Stimulated activated memory B cell treated with anti-CD40 and anti-IgM and Interleukin-4, amounts not matched to agents 10 μg/mL and 1 μg/mL and 100 μg/mL, for 72 hours (primary cell): ENCODE results near the gene GIPR.
"Not testable (repeated sequence)": the region's sequence is repeated elsewhere in the genome, so short reads cannot be mapped to it uniquely, and the experiment has no call there.

ENCODE experiments used
- ATAC-seq: fragments of 150-1000 bp; cut with Tn5 transposase; 2 replicates; pipeline ENCODE4 v1.10.0; 2021
- H3K27ac Mint-ChIP-seq: one replicate; pipeline ENCODE4 v1.8.0; 2022; ENCODE audit warnings: mild to moderate bottlenecking, mixed read lengths
- H3K27me3 Mint-ChIP-seq: one replicate; pipeline ENCODE4 v1.8.0; 2022; ENCODE audit warnings: mixed read lengths
- H3K36me3 Mint-ChIP-seq: one replicate; pipeline ENCODE4 v1.8.0; 2022; ENCODE audit warnings: mixed read lengths
- H3K4me1 Mint-ChIP-seq: one replicate; pipeline ENCODE4 v1.8.0; 2022; ENCODE audit warnings: mixed read lengths
- H3K4me3 Mint-ChIP-seq: one replicate; pipeline ENCODE4 v1.8.0; 2022; ENCODE audit warnings: mild to moderate bottlenecking, moderate library complexity, mixed read lengths
- H3K9me3 Mint-ChIP-seq: one replicate; pipeline ENCODE4 v1.8.0; 2022; ENCODE audit warnings: mixed read lengths

The GIPR gene

GRCh38 chr19:45667620-45668341 is at the start of gene GIPR:
Gene GIPR (plus strand): TSS chr19:45668221. CDS start chr19:45669521, 1,300 bp downstream.
- Mint-ChIP-seq H3K27me3 (peaks cover 66% of the 10 kb centered on the region), H3K27ac (peak within 1 kb of the TSS; percentile 56), H3K4me1 (peaks cover 34% of the 10 kb centered on the region), H3K9me3 (no peaks in the 10 kb centered on the region), H3K4me3 (peak within 1 kb of the TSS; percentile 75), H3K36me3 (no peaks in the 10 kb centered on the region)
- ATAC-seq = peak; percentile 51

- Mint-ChIP-seq H3K9me3 (no peaks in the 10 kb centered on the region), H3K27me3 (no peaks in the 10 kb centered on the region), H3K4me3 (no peak overlapping the region), H3K27ac (no peak overlapping the region), H3K4me1 (no peaks in the 10 kb centered on the region), H3K36me3 (peaks cover 67% of the 10 kb centered on the region)
- peak; percentile 34 for ATAC-seq
These were observed 46.6 kb upstream of the GIPR start for GRCh38 chr19:45621389-45621788.

- ATAC-seq = no peak
These were observed 46.0 kb upstream of the GIPR start for GRCh38 chr19:45621976-45622503.

GRCh38 chr19:45623984-45624383 is 44.0 kb upstream of the GIPR start:
- Mint-ChIP-seq H3K4me1 (no peaks in the 10 kb centered on the region), H3K36me3 (peaks cover 73% of the 10 kb centered on the region), H3K4me3 (no peak overlapping the region), H3K9me3 (no peaks in the 10 kb centered on the region), H3K27ac (no peak overlapping the region), H3K27me3 (no peaks in the 10 kb centered on the region)
- no peak for ATAC-seq

More at GRCh38 chr19:45621976-45622503, 46.0 kb upstream of the GIPR start:
- H3K4me3 Mint-ChIP-seq = no peak overlapping the region
- peaks cover 67% of the 10 kb centered on the region for H3K36me3 Mint-ChIP-seq
- no peaks in the 10 kb centered on the region for H3K27me3 Mint-ChIP-seq
- H3K9me3 Mint-ChIP-seq = no peaks in the 10 kb centered on the region
- H3K4me1 Mint-ChIP-seq = no peaks in the 10 kb centered on the region
- no peak overlapping the region for H3K27ac Mint-ChIP-seq

GRCh38 chr19:45628219-45628618 is 39.8 kb upstream of the GIPR start:
- not testable (repeated sequence) for H3K27ac Mint-ChIP-seq, H3K27me3 Mint-ChIP-seq, H3K4me3 Mint-ChIP-seq, ATAC-seq, H3K9me3 Mint-ChIP-seq, H3K4me1 Mint-ChIP-seq
- H3K36me3 Mint-ChIP-seq = peaks cover 43% of the 10 kb centered on the region

- no peak overlapping the region for H3K27ac Mint-ChIP-seq
- H3K36me3 Mint-ChIP-seq = peaks cover 33% of the 10 kb centered on the region
- H3K27me3 Mint-ChIP-seq = no peaks in the 10 kb centered on the region
- no peak overlapping the region for H3K4me3 Mint-ChIP-seq
- H3K9me3 Mint-ChIP-seq = no peaks in the 10 kb centered on the region
- H3K4me1 Mint-ChIP-seq = no peaks in the 10 kb centered on the region
- ATAC-seq = no peak
These were observed 38.3 kb upstream of the GIPR start for GRCh38 chr19:45629704-45630103.

- Mint-ChIP-seq H3K27me3 (no peaks in the 10 kb centered on the region), H3K27ac (no peak overlapping the region), H3K4me3 (no peak overlapping the region), H3K36me3 (peaks cover 26% of the 10 kb centered on the region), H3K4me1 (no peaks in the 10 kb centered on the region), H3K9me3 (no peaks in the 10 kb centered on the region)
- no peak for ATAC-seq
These were observed 37.6 kb upstream of the GIPR start for GRCh38 chr19:45630463-45630862.

GRCh38 chr19:45632468-45633196 is 35.4 kb upstream of the GIPR start:
- H3K36me3 Mint-ChIP-seq = peaks cover 9% of the 10 kb centered on the region
- no peaks in the 10 kb centered on the region for H3K4me1 Mint-ChIP-seq
- H3K27ac Mint-ChIP-seq = no peak overlapping the region
- no peak for ATAC-seq
- H3K9me3 Mint-ChIP-seq = no peaks in the 10 kb centered on the region
- no peak overlapping the region for H3K4me3 Mint-ChIP-seq
- no peaks in the 10 kb centered on the region for H3K27me3 Mint-ChIP-seq

- no peaks in the 10 kb centered on the region for H3K27me3 Mint-ChIP-seq
- H3K27ac Mint-ChIP-seq = no peak overlapping the region
- no peak overlapping the region for H3K4me3 Mint-ChIP-seq
- peaks cover 13% of the 10 kb centered on the region for H3K36me3 Mint-ChIP-seq
- H3K9me3 Mint-ChIP-seq = peaks cover 3% of the 10 kb centered on the region
- ATAC-seq = no peak
- peaks cover 21% of the 10 kb centered on the region for H3K4me1 Mint-ChIP-seq
These were observed 31.7 kb upstream of the GIPR start for GRCh38 chr19:45636275-45636674.

- peaks cover 14% of the 10 kb centered on the region for H3K36me3 Mint-ChIP-seq
- peaks cover 3% of the 10 kb centered on the region for H3K9me3 Mint-ChIP-seq
- no peak overlapping the region for H3K4me3 Mint-ChIP-seq
- no peaks in the 10 kb centered on the region for H3K27me3 Mint-ChIP-seq
- H3K27ac Mint-ChIP-seq = no peak overlapping the region
- peaks cover 27% of the 10 kb centered on the region for H3K4me1 Mint-ChIP-seq
- ATAC-seq = no peak
These were observed 31.1 kb upstream of the GIPR start for GRCh38 chr19:45636902-45637301.

- Mint-ChIP-seq H3K27me3 (no peaks in the 10 kb centered on the region), H3K9me3 (peaks cover 3% of the 10 kb centered on the region), H3K36me3 (peaks cover 14% of the 10 kb centered on the region), H3K4me1 (peaks cover 37% of the 10 kb centered on the region), H3K4me3 (peak overlapping the region; percentile 99), H3K27ac (peak overlapping the region; percentile 89)
- no peak for ATAC-seq
These were observed 29.9 kb upstream of the GIPR start for GRCh38 chr19:45637890-45638667.

- H3K27ac Mint-ChIP-seq = peak within 1 kb of the TSS; percentile 89
- peaks cover 14% of the 10 kb centered on the region for H3K36me3 Mint-ChIP-seq
- peak within 1 kb of the TSS; percentile 99 for H3K4me3 Mint-ChIP-seq
- no peak for ATAC-seq
- H3K9me3 Mint-ChIP-seq = peaks cover 3% of the 10 kb centered on the region
- peaks cover 47% of the 10 kb centered on the region for H3K4me1 Mint-ChIP-seq
- no peaks in the 10 kb centered on the region for H3K27me3 Mint-ChIP-seq
These were observed 28.9 kb upstream of the GIPR start, which contains the start of gene EML2 for GRCh38 chr19:45638930-45639729. Gene EML2 (minus strand): TSS chr19:45639397. CDS start chr19:45639376, 21 bp downstream.

- ATAC-seq = no peak
- no peaks in the 10 kb centered on the region for H3K27me3 Mint-ChIP-seq
- peak overlapping the region; percentile 69 for H3K4me3 Mint-ChIP-seq
- peak overlapping the region; percentile 86 for H3K27ac Mint-ChIP-seq
- H3K9me3 Mint-ChIP-seq = peaks cover 3% of the 10 kb centered on the region
- H3K4me1 Mint-ChIP-seq = peaks cover 56% of the 10 kb centered on the region
- peaks cover 14% of the 10 kb centered on the region for H3K36me3 Mint-ChIP-seq
These were observed 27.2 kb upstream of the GIPR start for GRCh38 chr19:45640849-45641273.

- Mint-ChIP-seq H3K4me3 (peak overlapping the region; percentile 69), H3K4me1 (peaks cover 62% of the 10 kb centered on the region), H3K9me3 (peaks cover 3% of the 10 kb centered on the region), H3K27me3 (no peaks in the 10 kb centered on the region), H3K36me3 (peaks cover 14% of the 10 kb centered on the region), H3K27ac (peak overlapping the region; percentile 86)
- peak; percentile 76 for ATAC-seq
These were observed 26.5 kb upstream of the GIPR start for GRCh38 chr19:45641274-45642105.
